ENCODE data around the gene ATP2B3.

GRCh38 chrX:153573984-153574383 lies 56.5 kb downstream of the ATP2B3 start:
- TF ChIP-seq TAF1 (IDR thresholded peaks at IDR 0.05; ENCODE audit: borderline replicate concordance, insufficient read depth, low read length) (no peak), SIN3A (IDR thresholded peaks at IDR 0.05; ENCODE audit: borderline replicate concordance, insufficient read depth, low read length) (no peak), POLR2AphosphoS5 (IDR thresholded peaks at IDR 0.05; ENCODE audit: low read depth, low read length) (no peak), REST (IDR thresholded peaks at IDR 0.05; ENCODE audit: insufficient read depth in 1 of 2, low read depth in 2 of 2, low read length in 2 of 2) (no peak)

Measured in PFSK-1 (cell line).